GM18498 (cell line): Measurements from ENCODE around the gene LRRC32.
"Not testable (repeated sequence)": the region's sequence is repeated elsewhere in the genome, so short reads cannot be mapped to it uniquely, and the experiment has no call there.

ENCODE experiments used
- ATAC-seq: cut with Tn5 transposase; IDR thresholded peaks from one replicate; pipeline ENCODE4 v1.9.1; 2021; ENCODE audit warnings: mild to moderate bottlenecking, moderate library complexity; ENCODE audit not compliant: unreplicated experiment

LRRC32 gene

DNA sequence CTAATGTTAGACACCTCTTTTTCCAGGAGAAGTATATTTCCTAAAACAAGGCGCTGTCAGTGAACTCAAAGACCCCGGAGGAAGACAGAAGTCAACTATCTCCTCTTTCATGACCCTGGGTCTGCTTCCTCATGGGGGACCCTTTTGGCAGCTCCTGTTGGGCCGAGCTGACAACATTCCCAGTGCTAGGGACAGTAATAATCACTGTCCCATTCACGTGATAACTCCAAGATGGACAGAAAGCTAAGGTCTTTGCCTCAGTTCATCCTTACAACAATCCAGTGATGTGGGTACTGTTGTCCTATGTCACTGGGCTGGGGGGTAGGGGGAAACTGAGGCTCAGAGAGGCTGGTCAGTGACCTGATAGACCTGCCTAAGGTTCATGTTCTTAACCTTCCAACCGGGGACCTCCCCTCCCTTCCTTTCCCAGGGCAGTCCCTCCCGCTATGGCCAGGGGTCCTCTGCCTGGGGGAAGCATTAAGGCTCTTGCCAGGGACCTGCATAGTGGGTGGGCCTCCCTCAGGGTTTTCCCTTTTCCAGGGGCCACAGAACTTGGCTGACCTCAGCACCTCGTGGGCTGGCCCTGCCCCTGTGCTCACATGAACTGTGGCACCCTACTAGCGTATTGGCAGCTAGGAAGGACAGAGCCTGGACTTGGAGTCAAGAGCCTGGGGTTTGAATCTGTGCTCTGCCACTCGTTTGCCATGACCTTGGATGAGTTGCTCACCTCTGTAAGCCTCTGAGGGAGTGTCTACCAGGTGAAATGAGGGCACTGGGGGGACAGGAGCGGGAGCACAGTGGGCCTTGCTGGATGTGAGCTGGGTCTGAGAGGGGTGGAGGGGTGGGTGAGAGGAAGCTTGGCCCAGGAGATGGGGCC lies 53.6 kb downstream of the LRRC32 start:
- no peak for ATAC-seq

DNA sequence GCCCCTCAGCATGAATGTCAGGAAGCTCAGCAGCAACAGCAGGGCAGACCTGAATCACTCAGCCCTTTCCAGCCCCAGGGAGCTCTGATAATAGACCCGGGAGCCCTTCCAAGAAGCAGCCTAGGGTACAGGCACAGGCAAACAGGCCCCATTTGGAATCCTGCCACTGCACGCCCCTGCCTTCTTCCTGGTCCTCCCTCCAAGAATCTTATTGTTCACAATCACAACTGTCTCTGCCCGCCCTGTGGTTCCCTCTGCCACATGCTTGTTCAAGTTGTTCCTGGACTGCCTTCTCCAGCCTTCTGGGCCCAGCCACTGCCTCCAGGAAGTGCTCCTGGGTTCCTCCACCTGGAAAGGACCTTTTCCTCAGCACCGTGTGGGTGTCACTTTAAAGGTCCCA lies 54.6 kb downstream of the LRRC32 start:
- ATAC-seq = no peak

DNA sequence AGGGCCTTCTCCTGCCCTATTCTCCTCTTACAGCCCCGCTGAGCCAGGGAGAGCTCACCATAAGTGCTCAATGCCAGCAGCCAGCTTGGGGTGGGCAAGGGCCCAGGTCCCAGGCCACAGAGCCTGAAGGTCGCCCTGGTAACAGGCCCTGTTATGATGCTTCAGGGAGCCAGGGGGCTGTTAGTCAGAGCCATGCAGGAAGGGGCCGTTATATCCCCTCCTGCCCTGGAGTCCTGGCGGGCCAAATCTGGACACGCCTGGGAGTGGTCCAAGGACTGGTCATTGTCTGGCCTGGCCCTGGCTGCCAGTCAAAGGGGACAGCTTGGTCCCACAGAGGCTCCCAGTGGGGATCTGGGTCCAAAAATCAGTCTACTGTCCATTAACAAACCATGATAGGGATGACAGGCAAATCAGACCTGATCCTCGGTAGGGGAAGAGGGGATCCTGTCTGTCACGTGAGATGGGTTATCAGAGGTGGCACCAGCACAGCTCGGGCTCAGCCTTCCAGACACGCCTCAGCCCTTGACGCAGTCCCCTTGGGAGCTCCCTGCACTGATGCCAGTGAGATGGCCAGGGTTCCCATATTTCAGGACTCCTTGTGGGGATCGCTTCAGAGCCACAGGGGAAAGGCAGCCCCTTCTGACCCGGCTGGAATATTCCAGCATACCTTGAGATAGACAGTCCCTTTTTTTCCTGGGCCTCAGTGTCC lies 55.9 kb downstream of the LRRC32 start:
- ATAC-seq = no peak

DNA sequence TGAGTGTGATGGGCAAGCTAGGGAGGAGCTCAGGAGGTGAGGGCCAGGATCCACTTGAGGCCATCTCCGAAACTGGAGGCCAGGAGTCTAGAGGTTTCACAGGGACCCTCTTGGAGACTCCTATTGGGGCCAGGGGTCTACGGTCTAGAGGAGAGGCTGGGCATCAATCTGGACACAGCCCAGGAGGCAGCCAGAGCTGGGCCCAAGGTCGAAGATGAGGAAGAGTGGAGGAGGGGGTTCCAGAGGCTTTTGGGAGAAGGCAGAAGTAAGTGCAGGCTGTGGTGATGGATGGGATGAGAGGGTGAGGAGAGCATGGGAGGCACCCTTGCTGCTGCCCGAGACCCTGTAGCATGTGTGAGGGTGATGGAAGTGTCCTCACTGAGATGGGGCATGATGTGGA lies 56.6 kb downstream of the LRRC32 start:
- no peak for ATAC-seq

DNA sequence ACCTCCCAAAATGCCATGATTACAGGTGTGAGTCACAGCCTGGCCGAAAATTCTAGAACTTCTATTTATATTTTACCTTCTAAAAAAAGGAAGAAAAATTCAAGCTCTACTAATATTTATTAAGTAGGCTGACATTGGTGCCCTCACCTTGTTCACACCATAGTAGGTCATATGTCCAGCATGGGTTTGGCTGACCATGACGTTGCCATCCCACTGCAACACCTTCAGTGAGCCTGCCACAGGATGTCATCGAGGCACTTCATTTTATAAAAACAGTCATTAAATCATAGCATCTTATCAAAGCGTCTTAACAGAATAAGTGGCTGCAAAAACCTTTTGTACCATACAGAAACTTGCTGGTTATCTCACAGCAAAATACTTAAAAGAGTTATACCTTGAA lies 58.3 kb downstream of the LRRC32 start:
- no peak for ATAC-seq

DNA sequence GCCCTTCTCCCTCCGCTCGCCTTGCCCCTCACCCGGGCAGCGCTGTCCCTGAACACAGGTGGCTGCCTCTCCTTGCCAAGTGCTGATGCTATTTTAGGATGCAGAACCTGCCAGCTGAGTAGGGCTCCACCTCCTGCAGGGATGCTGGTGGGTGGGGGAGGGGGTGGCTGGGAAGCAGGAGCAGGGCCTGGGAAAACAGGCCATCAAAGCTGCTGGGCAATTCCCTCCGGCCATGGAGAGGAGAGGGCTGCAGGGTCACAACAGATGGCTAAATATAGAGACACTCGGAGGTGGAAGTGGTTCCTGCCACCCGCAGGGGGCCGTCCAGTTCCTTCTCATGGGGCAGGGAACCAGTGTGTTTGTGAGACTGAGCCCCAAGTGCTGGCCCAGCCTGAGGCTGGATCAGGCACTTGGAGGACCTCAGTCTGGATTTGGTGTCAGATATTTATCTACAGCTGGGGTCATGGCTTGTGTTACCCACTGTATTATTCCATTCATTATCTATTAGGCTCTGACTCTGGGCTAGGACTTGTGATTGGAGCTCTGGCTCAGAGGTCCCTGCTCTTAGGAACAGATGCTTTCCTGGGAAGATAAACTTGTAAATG lies 59.6 kb downstream of the LRRC32 start:
- ATAC-seq = no peak

DNA sequence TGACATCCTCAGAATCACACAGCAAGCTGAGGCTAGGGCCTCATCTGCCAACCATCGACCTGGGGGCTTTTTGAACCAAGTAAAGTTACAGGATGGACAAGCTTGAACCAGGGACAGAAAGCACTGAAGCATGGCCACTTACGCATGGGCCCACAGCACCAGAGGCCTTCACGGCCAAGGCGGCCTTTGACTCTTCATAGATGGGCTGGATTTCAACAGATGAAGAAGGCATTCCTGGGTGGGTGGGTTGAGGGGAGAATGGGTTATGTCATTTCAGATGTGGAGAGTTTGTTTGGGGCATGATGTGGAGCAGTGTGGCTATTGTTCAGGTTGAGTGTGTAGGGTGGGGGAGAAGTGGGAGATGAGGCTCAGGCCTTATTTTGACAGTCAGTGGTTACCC lies 60.2 kb downstream of the LRRC32 start:
- no peak for ATAC-seq

DNA sequence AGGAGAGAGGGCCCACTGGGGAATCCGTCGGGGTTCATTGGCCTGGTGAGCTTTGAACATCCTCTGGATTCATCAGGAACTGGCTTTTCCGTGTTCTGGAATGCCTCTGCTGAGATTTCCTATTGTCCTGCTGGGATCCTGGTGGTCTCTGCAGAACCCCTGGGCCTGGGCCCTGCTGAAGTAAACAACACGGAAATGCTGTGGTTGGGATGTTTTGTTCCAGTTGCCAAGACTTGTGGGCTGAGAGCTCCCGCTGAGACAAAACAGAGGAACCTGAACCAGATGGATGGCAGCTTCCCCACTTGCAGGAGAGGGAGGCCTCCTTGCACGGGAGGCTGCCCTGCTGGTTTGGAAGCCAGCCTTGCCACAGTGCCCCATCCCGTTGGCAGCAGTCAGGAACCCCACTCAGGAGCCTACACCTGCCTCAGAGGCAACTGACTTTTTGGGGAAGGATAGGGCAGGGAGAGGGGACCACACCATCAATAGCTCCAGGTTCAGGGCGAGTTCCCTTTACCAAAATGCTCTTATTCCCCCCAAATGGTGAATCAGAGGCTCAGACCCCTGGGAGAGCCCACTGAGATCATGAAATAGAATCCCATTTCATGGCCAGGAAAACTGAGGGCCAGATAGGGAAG lies 60.7 kb downstream of the LRRC32 start:
- ATAC-seq = no peak

DNA sequence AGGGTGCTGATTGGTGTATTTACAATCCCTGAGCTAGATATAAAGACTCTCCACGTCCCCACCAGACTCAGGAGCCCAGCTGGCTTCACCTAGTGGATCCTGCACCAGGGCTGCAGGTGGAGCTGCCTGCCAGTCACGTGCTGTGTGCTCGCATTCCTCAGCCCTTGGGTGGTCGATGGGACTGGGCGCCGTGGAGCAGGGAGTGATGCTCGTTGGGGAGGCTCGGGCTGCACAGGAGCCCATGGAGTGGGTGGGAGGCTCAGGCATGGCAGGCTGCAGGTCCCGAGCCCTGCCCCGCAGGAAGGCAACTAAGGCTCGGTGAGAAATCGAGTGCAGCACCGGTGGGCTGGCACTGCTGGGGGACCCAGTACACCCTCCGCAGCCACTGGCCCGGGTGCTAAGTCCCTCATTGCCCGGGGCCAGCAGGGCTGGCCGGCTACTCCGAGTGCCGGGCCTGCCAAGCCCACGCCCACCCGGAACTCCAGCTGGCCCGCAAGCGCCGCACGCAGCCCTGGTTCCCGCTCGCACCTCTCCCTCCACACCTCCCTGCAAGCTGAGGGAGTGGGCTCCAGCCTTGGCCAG lies 61.6 kb downstream of the LRRC32 start:
- not testable (repeated sequence) for ATAC-seq

DNA sequence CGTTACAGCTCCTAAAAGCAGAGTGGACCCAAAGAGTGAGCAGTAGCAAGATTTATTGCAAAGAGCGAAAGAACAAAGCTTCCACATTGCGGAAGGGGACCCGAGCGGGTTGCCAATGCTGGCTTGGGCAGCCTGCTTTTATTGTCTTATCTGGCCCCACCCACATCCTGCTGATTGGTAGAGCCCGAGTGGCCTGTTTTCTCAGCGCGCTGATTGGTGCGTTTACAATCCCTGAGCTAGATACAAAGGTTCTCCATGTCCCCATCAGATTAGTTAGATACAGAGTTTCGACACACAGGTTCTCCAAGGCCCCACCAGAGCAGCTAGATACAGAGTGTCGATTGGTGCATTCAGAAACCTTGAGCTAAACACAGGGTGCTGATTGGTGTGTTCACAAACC lies 62.3 kb downstream of the LRRC32 start:
- ATAC-seq = not testable (repeated sequence)
